DMS153 treated with DMSO at 0.1 percent for 48 hours (cell line): ENCODE results near the gene POLA1.

Experiments used
- DNase-seq: peaks from one replicate; lab custom pipeline; 2025; ENCODE audit not compliant: unreplicated experiment; lab: John Stamatoyannopoulos, UW

Gene POLA1

DNA sequence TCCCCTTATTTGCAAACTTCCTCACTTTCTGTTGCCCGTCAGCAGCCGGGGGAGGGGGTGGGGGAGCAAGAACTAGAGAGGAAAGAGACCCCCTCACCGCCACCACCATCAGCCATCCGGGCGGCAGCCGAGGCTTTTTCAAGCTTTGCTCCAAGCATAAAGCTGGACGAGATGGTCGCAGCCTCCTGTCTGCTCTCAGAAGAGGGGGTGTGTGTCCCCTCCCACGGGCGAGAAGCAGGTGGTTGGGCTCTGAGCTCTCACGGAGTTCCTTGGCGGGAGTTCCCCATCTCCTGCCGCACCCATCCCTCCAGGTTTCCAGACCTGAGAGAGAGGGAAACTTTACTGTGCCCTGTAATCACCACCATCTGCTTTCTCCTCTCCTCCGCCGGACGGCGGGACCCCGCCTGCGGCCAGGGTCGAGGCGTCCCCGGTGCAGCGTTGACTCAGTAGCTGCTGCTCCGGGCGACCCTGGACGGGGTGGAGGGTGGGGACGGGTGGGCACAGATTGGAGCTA lies 326.7 kb downstream of the POLA1 start:
- DNase-seq: no peak

DNA sequence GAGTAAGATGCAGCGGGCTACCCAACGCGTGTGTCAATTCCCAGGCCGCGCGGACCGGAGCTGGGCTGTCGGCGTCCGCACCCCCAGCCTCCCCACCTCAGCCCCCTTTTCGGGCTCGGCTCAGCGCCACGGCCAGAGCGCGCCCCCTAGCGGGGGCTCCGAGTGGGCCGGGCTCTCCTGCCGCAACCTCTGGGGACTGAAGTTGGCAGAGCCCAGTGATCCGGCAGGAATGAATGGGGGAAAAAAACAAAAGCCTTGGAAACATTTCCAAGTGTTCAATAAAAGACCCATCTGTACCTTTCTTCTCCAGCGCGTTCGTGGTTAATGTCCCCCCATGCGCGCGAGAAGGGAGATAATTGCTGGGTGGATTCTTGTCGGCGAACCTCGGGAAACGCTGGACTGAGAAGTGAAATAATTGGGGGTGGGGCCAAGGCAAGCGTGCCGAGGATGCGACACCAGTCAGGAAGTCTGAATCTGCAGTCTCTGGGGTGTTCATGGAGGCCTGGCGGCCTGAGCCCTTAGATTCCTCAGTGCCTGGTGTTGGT lies 327.3 kb downstream of the POLA1 start:
- DNase-seq: no peak

DNA sequence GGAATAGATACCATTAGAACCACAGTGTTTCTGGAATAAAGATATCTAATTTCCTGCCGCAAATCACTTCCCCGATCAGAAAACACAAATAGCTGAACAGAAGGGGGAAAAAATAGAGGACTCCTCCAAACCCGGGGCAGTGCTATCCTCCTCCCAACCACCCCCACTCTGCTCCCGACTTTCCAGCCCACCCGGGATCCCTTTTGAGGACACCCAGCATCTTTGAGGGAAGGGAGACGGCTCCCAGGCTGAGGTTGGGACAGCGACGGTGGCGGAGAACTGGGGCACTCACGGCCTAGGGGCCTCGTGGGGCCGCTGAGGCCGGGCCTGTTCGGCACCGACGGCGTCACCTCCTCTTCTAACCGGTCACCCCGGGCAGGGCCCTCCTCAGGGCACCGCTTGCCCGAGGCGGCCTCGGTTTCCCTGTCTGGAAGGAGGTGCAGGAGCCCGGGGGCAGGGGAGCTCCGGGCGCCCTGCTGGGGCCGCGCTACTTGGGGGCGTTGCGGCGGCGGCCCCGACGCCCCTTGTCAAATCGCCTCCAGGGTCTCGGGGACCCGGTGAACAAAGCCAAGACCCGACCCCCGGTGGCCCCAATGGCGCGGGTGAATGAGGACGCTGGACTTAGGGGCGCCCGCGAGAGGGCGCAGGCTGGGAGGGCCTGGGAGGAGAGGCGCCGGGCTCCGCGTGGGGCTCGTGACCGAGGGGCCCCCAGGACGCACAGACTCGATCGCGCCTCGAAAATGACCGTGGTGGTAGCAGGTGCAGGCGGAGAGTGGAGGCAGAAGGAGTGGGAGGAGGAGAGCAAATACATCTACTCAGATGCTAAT lies 329.0 kb downstream of the POLA1 start:
- DNase-seq: no peak

DNA sequence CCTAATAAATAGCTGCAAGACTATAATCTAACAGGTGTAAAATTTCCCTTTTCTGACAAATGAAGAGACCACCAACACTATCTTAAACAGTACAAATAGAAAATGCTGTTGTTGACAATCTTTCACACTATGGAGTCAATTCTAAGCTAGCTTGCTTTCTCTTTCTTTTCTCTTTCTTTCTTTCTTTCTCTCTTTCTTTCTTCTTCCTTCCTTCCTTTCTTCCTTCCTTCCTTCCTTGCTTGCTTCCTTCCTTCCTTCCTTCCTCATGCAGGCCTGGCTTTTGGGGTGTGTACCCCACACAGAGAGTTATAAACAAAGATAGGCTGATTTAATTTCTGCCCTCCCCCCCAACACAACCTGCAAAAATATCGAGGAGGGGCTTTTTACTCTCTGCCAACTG lies 330.2 kb downstream of the POLA1 start:
- DNase-seq: no peak

DNA sequence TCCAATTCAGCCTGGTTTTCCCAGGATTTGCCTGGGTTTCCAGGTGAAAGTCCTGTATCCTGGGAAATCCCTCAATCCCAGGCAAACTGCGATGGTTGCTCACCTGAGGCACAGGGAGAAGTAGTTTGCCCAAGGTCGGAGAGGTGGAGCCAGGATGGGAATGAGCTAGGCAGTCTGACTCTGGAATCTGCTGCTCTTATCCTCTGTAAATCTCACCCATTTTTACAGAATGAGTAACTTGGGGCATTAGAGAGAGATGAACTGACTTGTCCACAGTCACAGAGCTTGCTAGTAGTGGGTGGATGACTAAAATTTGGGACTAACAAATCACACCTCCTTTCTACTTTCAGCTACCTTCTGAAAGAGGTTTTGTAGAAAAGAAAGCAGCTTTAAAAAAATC lies 331.9 kb downstream of the POLA1 start:
- DNase-seq: no peak

DNA sequence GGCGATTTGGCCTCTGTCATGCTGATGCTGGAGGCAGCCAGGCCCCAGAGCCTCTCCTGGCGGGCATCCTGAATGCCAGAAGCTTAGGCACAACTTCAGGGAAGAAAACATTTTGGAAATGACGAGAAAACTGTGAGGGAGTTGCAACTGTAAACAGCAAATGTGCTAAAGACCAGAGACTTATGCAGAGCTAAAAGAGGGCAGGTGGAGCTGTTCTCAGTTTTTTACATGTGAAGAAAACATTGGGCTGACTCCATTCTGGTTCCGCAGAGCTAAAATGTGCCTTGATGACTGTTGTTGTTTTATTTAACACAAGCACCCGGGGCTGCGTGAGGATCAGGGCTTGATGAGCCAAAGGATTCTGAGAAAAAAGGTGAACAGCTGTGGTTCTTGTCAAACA lies 332.9 kb downstream of the POLA1 start:
- no peak for DNase-seq

DNA sequence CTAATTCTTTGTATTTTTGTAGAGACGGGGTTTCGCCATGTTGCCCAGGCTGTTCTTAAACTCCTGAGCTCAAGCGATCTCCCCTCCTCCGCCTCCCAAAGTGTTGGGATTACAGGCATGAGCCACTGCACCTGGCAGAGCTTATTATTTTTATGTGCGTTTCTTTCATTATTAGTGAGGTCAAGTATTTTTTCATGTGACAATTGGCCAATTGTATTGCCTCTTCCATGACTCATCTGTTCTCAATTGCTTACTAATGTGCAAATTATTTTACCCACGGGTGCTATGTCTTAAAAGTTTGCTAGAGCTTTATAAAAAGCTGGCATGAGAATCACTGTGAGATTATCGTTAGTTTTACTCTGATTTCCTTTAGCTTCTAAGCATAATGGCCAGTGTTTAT lies 335.0 kb downstream of the POLA1 start:
- DNase-seq: no peak

DNA sequence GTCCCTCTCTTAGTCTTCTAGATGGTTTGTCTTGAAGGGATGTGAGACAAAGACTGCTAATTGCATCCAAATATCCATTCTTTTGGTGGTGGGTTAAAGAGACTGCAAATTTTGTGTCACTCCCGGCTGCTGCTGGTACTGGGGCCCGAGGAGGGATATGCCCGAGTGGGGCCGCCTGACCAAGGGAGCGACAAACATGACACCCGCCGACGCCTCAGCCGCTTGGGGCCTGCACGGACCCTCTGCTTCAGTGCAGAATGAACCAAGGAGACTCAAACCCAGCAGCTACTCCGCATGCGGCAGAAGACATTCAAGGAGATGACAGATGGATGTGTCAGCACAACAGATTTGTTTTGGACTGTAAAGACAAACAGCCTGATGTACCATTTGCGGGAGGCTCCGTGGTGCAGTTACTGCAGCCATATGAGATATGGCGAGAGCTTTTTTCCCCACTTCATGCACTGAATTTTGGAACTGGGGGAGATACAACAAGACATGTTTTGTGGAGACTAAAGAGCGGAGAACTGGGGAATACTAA lies 335.6 kb downstream of the POLA1 start:
- no peak for DNase-seq

DNA sequence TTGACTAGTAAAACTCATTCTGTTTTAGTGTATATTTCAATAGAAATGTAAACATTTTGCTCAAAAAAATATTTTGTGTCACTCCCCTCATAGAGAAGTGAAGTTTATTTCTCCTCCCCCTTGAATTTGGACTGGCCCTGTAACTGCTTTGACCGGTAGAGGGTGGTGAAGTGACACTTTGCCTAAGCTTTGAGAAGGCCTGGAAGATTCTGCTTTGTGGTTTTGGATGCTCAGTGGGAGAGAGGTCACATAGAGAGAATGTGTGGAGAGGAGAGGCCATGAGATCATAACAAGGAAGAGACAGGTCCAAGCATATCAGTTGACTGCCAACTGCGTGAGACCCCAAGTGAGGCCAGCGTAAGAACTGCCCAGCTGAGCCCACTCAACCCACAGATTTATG lies 341.2 kb downstream of the POLA1 start:
- no peak for DNase-seq

DNA sequence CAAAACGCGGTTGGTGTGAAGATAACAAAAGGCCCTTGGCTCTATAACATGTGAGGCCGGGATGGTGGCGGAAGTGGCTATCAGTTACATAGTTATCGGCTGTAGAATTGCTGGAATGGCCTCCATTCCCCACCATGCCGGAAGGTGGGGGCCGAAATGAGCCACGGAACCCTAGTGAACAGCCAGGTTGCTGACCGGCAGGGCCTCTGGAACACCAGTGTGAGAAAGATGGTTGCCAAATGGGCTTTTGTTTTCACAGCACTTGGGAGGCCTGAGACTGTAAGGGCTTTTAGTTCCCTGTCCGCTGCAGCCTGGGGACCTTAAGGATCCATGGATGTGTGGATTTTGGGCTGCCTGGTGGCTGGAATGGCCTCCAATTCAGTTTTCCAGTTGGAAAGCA lies 345.3 kb downstream of the POLA1 start:
- no peak for DNase-seq

DNA sequence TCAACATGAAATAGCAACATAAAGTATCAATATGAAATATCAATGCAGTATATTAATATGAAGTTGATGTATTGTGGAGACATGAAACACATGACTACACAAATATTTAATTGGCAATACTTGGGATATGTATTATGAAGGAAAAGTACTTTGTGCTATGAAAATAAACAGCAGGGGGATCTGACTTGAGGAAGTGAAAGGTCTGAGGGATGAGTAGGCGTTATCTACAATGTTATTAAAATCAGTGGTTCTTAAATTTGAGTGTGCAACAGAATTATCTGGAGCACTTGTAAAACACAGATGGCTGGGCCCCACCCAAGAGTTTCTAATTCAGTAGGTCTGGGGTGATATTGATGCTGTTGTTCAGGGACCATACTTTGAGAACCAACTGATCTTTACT lies 349.5 kb downstream of the POLA1 start:
- DNase-seq: no peak
